SK-N-SH treated with all-trans-retinoic acid at 6 μM for 48 hours (cell line): ENCODE results near the gene DLX6.
A peak's percentile ranks its signal among the peaks of the same experiment; 100 is the strongest.

Experiments used
- ATAC-seq: fragments of 200-7000 bp; cut with Tn5 transposase; 3 replicates; pipeline ENCODE4 v1.9.1; 2020; ENCODE audit warnings: mild to moderate bottlenecking, moderate library complexity
- ARNTL ChIP-seq: fragments of 450-650 bp; formaldehyde crosslinking; IDR thresholded peaks from 2 replicates; pipeline ENCODE4 v1.5.0; 2020; ENCODE audit warnings: low read depth, mild to moderate bottlenecking, moderate library complexity, borderline replicate concordance
- BACH2 ChIP-seq: fragments of 250-450 bp; sonication (Bioruptor Pico); IDR thresholded peaks from 2 replicates; pipeline ENCODE4 v1.9.0; 2021; ENCODE audit warnings: mild to moderate bottlenecking, borderline replicate concordance
- CSDC2 ChIP-seq: fragments of 250-450 bp; sonication (Bioruptor Pico); IDR thresholded peaks from 2 replicates; pipeline ENCODE4 v1.5.0; 2020; ENCODE audit warnings: mild to moderate bottlenecking, moderate library complexity
- ISL1 ChIP-seq: fragments of 250-450 bp; sonication (Bioruptor Pico); IDR thresholded peaks from 2 replicates; pipeline ENCODE4 v2.1.2; 2022; ENCODE audit warnings: mild to moderate bottlenecking, moderate library complexity
- OSR1 ChIP-seq: fragments of 250-450 bp; sonication (Bioruptor Pico); IDR thresholded peaks from 2 replicates; pipeline ENCODE4 v1.8.0; 2022; ENCODE audit warnings: moderate library complexity, mild to moderate bottlenecking, inconsistent platforms
- PPARA ChIP-seq: fragments of 250-450 bp; sonication (Bioruptor Pico); IDR thresholded peaks from 2 replicates; pipeline ENCODE4 v1.5.0; 2020; ENCODE audit warnings: mild to moderate bottlenecking, borderline replicate concordance
- SNAI2 ChIP-seq: fragments of 250-450 bp; sonication (Bioruptor Pico); IDR thresholded peaks from 2 replicates; pipeline ENCODE4 v1.5.0; 2020; ENCODE audit warnings: mild to moderate bottlenecking, moderate library complexity
- TCF4 ChIP-seq: fragments of 250-450 bp; sonication (Bioruptor Pico); IDR thresholded peaks from 2 replicates; pipeline ENCODE4 v1.8.0; 2021; ENCODE audit warnings: mild to moderate bottlenecking, moderate library complexity, borderline replicate concordance
- ZC3H10 ChIP-seq: fragments of 250-450 bp; sonication (Bioruptor Pico); IDR thresholded peaks from 2 replicates; pipeline ENCODE4 v1.5.1; 2021; ENCODE audit warnings: mild to moderate bottlenecking, moderate library complexity
- ZFP3 ChIP-seq: fragments of 250-450 bp; sonication (Bioruptor Pico); IDR thresholded peaks from 2 replicates; pipeline ENCODE4 v1.5.0; 2020; ENCODE audit warnings: mild to moderate bottlenecking, moderate library complexity
- ZFP30 ChIP-seq: fragments of 450-650 bp; formaldehyde crosslinking; IDR thresholded peaks from 2 replicates; pipeline ENCODE4 v1.5.0; 2022; ENCODE audit warnings: mild to moderate bottlenecking, moderate library complexity
- ZNF565 ChIP-seq: fragments of 450-650 bp; formaldehyde crosslinking; conservative IDR thresholded peaks from 2 replicates; pipeline ENCODE4 v1.5.0; 2020; ENCODE audit warnings: low read depth, mild to moderate bottlenecking, moderate library complexity
- ZNF70 ChIP-seq: fragments of 450-650 bp; formaldehyde crosslinking; IDR thresholded peaks from 2 replicates; pipeline ENCODE4 v1.5.0; 2020; ENCODE audit warnings: mild to moderate bottlenecking, moderate library complexity
- ZNF8 ChIP-seq: fragments of 450-650 bp; formaldehyde crosslinking; IDR thresholded peaks from 2 replicates; pipeline ENCODE4 v1.5.0; 2020; ENCODE audit warnings: mild to moderate bottlenecking, moderate library complexity
- TF ChIP-seq, protein P1 (sequence below): fragments of 250-450 bp; sonication (Bioruptor Pico); IDR thresholded peaks from 2 replicates; pipeline ENCODE4 v1.8.0; 2020; ENCODE audit warnings: mild to moderate bottlenecking, moderate library complexity, borderline replicate concordance
- TF ChIP-seq, protein P2 (sequence below): fragments of 250-450 bp; sonication (Bioruptor Pico); IDR thresholded peaks from 2 replicates; pipeline ENCODE4 v1.5.1; 2020; ENCODE audit warnings: low read depth, mild to moderate bottlenecking, moderate library complexity
- TF ChIP-seq, protein P3 (sequence below): fragments of 250-450 bp; sonication (Bioruptor Pico); IDR thresholded peaks from 2 replicates; pipeline ENCODE4 v1.5.0; 2020; ENCODE audit warnings: mild to moderate bottlenecking, moderate library complexity

DLX6 gene

DNA sequence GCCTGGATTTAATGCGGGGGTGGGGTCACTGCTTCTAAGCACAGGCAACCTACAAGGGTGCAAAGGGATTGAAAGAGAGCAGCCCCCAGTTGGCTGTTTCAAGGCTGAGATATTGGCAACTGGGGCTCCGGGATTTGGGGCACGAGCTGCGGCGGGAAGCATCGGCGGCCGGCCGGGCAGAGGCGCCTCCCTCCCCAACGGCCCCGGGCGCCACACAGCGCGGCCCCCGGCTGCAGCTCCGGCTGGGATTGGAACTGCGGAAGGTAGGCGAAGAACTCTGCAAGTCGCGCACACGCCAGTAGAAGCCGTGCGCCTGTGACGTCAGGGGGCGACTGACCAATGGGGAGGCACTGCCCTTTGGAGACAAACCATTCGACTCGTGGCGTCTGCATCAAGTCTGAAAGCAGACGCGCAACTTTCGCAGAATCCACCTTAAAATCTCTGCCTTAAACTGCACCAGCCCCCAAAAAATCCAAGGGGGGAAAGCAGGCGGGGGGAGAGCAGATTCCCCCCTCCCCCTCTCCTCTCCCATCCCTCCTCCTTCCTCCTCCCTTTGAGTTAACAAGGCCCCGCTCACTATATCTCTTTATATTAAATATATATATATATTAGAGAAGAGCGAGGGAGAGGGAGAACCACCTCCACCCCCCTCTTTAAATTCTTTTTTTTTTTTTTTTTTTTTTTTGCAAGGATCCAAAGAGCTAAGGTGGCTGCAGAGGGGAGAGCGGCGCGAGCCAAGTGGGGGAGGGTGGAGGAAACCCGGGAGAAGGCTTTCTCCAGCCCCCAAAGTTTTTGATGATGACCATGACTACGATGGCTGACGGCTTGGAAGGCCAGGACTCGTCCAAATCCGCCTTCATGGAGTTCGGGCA, at the start of gene DLX6:
Gene DLX6 (plus strand): TSS at position 371 of the 872 bp plus-strand sequence. CDS start 425 bp downstream, at position 796.
- TF ChIP-seq ZFP3 (CRISPR knock-in tag) (no peak), ZC3H10 (CRISPR knock-in tag) (no peak), ZNF8 (CRISPR knock-in tag) (0 out of 2 replicates have a peak, but pooled peaks have one; percentile 20)
- TF ChIP-seq, protein P1, sequence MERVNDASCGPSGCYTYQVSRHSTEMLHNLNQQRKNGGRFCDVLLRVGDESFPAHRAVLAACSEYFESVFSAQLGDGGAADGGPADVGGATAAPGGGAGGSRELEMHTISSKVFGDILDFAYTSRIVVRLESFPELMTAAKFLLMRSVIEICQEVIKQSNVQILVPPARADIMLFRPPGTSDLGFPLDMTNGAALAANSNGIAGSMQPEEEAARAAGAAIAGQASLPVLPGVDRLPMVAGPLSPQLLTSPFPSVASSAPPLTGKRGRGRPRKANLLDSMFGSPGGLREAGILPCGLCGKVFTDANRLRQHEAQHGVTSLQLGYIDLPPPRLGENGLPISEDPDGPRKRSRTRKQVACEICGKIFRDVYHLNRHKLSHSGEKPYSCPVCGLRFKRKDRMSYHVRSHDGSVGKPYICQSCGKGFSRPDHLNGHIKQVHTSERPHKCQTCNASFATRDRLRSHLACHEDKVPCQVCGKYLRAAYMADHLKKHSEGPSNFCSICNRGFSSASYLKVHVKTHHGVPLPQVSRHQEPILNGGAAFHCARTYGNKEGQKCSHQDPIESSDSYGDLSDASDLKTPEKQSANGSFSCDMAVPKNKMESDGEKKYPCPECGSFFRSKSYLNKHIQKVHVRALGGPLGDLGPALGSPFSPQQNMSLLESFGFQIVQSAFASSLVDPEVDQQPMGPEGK (CRISPR knock-in tag): 0 out of 2 replicates have a peak, but pooled peaks have one; percentile 76
- ATAC-seq: peak; percentile 92

DNA sequence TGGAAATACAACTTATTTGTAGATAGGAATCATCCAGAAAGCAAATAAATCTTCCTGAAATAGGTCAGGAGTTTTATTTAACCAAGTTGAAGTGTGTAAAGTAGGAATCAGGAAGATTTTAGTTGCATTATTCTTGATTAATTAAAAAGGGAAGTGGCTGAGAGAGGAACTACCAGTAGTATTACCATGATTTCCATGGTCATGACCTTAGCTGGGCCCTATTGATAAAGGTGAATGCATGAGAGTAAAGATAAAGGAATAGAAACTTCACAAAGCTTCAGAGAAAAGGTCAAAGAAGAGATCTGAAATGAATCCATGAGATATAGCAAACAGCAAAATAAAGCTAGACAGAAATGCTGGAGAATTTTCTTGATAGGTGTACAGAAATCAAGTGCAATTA, 46.2 kb upstream of the DLX6 start:
- TF ChIP-seq ZNF565 (CRISPR knock-in tag) (no peak), ARNTL (no peak), ZNF8 (CRISPR knock-in tag) (no peak), TCF4 (CRISPR knock-in tag) (no peak), ZNF70 (CRISPR knock-in tag) (no peak), PPARA (CRISPR knock-in tag) (no peak), OSR1 (no peak)
- TF ChIP-seq, protein P2, sequence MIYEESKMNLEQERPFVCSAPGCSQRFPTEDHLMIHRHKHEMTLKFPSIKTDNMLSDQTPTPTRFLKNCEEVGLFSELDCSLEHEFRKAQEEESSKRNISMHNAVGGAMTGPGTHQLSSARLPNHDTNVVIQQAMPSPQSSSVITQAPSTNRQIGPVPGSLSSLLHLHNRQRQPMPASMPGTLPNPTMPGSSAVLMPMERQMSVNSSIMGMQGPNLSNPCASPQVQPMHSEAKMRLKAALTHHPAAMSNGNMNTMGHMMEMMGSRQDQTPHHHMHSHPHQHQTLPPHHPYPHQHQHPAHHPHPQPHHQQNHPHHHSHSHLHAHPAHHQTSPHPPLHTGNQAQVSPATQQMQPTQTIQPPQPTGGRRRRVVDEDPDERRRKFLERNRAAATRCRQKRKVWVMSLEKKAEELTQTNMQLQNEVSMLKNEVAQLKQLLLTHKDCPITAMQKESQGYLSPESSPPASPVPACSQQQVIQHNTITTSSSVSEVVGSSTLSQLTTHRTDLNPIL (CRISPR knock-in tag): no peak
- TF ChIP-seq, protein P1 (CRISPR knock-in tag): no peak
- TF ChIP-seq, all 23 proteins: peak for 0
- ATAC-seq: no peak

DNA sequence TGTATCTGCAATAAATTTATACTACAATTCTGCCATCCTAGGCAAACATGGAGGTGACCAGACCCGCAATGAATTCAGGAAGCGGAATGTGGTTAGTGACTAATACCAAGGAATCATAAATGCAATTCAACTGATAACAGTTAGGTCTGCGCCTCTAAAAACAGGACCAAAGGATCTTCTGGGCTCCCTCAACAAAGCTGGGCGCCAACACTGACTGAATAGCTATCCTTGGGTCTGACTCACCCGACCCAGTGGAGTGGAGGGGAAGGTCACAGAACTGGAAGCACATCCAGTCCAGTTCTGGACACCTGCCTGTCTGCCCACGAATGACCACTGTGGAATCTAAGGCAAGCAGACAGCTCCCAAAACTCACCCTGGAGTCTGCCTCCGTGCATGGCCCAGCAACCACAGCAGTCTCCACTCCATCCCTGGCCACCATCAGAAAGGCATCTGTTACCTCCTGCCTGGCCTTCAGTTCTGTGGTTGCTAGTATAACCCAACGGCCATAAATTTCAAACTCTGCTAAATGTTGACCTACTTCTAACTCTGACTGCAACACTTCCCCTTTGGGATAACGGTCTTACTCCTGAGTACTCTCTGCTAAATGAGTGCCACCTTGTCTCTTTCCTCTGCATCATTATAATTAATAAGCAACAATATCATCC, 43.0 kb upstream of the DLX6 start:
- ATAC-seq: no peak

DNA sequence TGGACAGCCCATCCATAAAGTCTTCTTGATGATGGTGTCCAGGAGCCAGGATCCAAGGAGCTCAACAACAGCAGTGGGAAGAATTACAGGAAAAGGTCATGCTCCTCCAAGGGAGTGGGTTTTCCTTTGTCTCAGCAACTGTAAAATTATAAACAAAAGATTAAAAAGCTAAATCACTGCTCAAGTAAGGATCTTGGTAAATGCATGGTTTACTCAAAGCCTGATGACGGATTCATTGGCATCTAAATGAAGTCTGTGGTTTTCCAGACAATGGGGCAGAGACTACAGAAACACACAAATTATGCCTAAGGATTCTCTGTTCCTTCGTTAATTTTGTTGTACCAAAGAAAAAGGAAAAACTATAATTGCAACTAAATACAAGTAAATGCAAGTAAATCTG, 36.4 kb upstream of the DLX6 start:
- ATAC-seq: no peak
- TF ChIP-seq ZFP30 (CRISPR knock-in tag): no peak
- no peak for TF ChIP-seq SNAI2
- no peak for TF ChIP-seq ZFP3 (CRISPR knock-in tag)
- TF ChIP-seq PPARA (CRISPR knock-in tag): no peak
- TF ChIP-seq BACH2 (CRISPR knock-in tag): no peak
- TF ChIP-seq ISL1: no peak
- TF ChIP-seq, protein P3, sequence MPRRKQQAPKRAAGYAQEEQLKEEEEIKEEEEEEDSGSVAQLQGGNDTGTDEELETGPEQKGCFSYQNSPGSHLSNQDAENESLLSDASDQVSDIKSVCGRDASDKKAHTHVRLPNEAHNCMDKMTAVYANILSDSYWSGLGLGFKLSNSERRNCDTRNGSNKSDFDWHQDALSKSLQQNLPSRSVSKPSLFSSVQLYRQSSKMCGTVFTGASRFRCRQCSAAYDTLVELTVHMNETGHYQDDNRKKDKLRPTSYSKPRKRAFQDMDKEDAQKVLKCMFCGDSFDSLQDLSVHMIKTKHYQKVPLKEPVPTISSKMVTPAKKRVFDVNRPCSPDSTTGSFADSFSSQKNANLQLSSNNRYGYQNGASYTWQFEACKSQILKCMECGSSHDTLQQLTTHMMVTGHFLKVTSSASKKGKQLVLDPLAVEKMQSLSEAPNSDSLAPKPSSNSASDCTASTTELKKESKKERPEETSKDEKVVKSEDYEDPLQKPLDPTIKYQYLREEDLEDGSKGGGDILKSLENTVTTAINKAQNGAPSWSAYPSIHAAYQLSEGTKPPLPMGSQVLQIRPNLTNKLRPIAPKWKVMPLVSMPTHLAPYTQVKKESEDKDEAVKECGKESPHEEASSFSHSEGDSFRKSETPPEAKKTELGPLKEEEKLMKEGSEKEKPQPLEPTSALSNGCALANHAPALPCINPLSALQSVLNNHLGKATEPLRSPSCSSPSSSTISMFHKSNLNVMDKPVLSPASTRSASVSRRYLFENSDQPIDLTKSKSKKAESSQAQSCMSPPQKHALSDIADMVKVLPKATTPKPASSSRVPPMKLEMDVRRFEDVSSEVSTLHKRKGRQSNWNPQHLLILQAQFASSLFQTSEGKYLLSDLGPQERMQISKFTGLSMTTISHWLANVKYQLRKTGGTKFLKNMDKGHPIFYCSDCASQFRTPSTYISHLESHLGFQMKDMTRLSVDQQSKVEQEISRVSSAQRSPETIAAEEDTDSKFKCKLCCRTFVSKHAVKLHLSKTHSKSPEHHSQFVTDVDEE (CRISPR knock-in tag): no peak
- no peak for TF ChIP-seq ARNTL
- TF ChIP-seq ZNF8 (CRISPR knock-in tag): no peak
- TF ChIP-seq OSR1: no peak
- no peak for TF ChIP-seq ZNF70 (CRISPR knock-in tag)
- no peak for TF ChIP-seq TCF4 (CRISPR knock-in tag)
- TF ChIP-seq ZC3H10 (CRISPR knock-in tag): no peak
- no peak for TF ChIP-seq CSDC2 (CRISPR knock-in tag)
- TF ChIP-seq, protein P1 (CRISPR knock-in tag): no peak

More for the DNA sequence above, 43.0 kb upstream of the DLX6 start:
- TF ChIP-seq ISL1: 0 out of 2 replicates have a peak, but pooled peaks have one; percentile 14
- no peak for TF ChIP-seq OSR1
- TF ChIP-seq ZNF565 (CRISPR knock-in tag): no peak
- TF ChIP-seq ZNF70 (CRISPR knock-in tag): no peak
